Stimulated activated CD8-positive, alpha-beta memory T cell treated with anti-CD3 and anti-CD28 coated beads, Interleukin-15, amount 100 ng/mL, for 48 hours (primary cell): ENCODE data around the gene THBS2.
"Not testable (repeated sequence)": the region's sequence is repeated elsewhere in the genome, so short reads cannot be mapped to it uniquely, and the experiment has no call there.

ENCODE experiments used
- DNase-seq, 2 donors: peaks; one replicate each; pipeline ENCODE4 v3.0.0-alpha.2; 2020; ENCODE audit warnings: low read depth in 2 of 2

THBS2 gene

GRCh38 chr6:169271877-169272216, 18.2 kb upstream of the THBS2 start:
- no peak for DNase-seq

DNA sequence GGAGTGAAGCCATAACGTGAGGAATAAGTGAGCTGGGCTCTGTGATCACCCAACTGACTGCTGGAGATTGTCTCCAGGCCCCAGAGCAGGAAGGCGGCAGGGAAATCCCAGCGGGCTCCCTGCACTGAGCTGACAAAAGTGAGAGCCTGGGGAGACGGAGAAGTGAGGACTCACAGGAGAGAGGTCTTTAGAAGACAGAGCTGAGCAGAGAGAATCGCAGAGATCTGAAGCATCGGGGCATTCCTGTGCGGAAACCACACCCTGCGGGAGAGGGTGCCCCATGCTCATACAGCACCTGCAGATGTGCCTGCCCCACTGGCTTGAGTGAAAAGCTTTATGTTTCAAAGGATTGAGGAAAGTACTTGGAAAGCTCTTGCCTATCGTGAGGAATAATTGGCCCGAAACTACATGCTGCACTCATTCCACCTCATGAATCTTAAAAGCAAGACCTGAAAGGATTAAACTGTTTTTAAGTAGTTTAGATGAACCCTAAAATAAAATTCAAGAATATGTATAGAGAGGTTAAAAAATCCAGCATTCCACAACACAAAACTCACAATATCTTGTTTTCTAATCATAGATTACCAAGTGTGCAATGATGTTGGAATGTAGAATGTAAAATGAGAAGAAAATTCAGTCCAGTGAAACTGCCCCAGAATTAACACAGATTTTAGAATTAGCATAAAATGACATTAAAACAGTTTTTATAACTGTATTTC, 17.7 kb upstream of the THBS2 start:
- DNase-seq: no peak

- not testable (repeated sequence) for DNase-seq
These were observed 16.4 kb upstream of the THBS2 start for GRCh38 chr6:169270077-169270380.

DNA sequence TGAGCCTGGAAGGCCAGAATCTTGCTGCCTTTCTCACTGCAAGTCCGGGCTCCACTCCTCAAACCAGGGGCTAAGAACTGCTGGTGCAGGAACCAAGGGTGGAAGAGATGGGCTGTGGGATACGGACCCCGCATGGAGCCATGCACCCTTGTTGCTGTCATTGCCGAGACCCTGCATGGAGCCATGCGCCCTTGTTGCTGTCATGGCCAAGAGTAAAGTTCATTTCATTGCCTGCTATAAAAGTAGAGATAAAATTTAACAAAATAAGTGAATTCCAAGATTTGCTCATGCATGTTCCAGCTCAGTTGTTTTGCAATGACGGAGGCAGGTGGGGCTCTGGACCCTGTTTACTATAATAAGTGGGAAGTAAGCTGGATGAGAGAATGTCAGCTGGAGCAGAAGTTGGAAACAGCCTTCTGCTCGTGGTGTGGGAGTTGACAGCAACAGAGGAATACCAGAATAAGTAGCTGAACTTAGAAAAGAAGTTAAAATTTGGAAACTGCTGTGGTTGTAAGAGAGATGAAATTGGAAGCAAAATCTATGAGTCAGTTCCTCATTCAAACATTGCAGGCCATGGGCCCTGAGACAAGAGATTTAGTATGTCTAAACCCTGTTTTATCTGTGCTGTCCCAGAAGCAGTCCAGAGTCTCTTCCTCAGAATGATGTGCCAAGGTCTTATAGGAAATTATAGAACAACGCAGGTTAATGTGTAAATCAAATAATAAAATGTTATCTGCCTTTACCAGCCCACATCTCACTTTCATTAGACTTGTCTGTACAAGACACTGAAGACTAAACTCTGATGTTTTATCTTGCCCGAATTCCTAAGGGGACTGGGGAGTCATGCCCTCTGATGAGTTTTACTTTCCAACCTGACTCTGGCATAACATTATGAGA, 15.8 kb upstream of the THBS2 start:
- no peak for DNase-seq

- no peak for DNase-seq
These were observed 14.6 kb upstream of the THBS2 start for GRCh38 chr6:169268276-169268675.

- DNase-seq: no peak
These were observed 13.3 kb upstream of the THBS2 start for GRCh38 chr6:169266746-169267591.

DNA sequence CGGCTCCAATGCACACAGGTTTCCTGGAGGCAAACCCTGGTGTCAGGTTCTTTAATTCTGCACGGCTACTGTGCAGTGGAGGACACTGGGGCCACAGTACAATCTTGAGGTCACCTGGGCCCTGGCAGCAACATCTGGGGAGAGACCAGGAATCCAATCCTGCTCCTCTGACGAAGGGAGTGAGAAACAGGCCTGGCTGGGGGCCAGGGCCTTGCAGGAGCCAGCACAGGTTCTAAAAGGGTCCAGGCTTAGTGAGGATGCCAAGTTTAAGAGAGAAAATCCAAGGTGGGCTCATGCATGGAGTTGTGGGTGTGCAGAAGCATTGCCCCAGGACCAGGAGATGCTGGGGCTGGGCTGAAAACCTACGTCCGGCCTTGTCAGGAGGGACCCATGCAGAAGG, 12.6 kb upstream of the THBS2 start:
- no peak for DNase-seq

GRCh38 chr6:169265486-169266131, 12.0 kb upstream of the THBS2 start:
- DNase-seq: no peak

DNA sequence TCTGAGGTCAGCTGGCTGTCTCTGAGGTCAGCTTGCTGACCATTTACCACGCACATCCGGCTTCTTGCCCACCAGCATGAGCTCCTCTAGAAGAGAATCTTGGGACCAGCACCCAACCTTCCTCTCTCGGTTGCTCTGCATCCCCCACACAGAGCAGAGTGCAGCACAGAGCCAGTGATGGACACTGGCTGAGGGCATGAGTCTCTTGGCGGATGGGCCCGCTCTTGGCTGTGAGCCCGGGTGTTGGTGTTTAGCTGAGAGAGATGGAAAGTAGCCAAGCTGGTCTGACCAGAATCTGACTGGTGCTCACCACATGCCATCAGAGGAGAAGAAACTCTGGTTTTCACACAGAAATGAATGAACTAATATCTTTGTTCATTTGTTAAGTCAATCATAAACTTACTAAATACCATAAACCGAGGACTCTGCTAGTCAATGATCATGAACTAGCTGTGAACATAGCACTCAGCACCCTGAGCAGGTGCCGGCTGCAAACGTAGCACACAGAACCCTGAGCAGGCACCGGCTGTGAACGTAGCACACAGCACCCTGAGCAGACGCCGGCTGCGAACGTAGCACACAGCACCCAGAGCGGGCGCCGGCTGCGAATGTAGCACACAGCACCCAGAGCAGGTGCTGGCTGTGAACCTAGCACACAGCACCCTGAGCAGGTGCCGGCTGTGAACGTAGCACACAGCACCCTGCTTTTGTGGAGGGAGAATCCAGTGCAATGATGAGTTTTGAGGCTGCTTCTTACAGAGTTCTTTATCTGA, 10.4 kb upstream of the THBS2 start:
- no peak for DNase-seq

GRCh38 chr6:169263374-169263773, 9.7 kb upstream of the THBS2 start:
- no peak for DNase-seq

- not testable (repeated sequence) for DNase-seq
These were observed 9.0 kb upstream of the THBS2 start for GRCh38 chr6:169262602-169263001.

- DNase-seq: no peak
These were observed 2.9 kb upstream of the THBS2 start for GRCh38 chr6:169256518-169256917.

DNA sequence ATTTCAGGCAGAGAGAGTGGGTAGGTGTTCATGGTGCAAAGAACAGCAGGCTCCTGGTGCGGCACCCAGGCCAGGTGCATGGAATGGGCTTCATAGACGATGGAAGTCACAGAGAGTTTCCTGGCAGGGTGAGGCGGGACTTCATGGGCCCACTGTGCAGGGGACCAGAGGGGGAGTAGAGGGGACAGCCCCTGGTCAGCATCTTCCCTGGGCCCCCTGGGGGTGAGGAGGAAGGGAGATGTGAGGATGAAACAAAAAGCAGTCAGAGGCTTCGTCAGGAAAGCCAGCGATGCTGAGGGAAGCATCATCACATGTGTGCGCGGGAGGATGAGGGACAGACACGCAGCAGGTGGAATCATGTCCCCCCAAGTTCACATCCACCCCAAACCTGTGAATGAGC, 2.4 kb upstream of the THBS2 start:
- no peak for DNase-seq

GRCh38 chr6:169255643-169256042, 2.0 kb upstream of the THBS2 start:
- no peak for DNase-seq

DNA sequence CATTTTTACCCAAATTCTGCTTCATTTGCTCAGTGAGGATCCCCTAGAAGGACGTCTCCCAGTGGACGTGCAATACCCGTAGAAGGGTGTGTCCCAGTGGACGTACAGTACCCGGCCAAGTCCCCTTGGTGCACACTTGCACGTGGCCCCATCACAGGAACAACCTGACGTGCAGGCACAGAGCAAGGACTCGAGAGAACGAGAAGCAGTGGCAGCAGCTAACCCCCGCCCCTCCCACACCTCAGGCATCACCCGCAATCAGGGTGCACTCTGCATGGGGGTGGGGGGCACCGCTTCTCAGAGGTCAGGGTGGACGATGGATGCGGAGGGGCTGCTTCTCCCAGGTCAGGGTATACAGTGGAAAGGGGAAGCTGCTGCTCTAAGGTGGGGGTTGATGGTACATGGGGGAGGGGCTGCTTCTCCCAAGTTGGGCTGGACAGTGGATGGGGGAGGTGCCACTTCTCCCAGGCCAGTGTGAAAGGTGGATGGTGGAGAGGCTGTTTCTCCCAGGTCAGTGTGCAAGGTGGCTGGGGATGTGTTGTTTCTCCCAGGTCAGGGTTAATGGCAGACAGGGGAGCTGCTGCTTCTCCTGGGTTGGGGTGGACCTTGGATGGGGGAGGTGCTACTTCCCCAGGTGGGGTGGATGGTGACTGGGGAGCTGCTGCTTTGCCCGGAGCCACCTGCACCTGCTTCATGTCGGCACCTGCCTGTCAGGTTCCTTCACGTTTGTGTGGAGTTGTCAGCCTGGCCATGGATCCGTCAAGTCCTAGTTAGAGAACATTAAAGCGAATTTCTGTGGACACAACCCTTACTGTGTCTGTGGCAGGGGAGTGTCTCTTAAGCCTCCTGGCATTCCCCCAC, 1.0 kb upstream of the THBS2 start:
- DNase-seq: no peak

- no peak for DNase-seq
These were observed 999 bp downstream of the THBS2 start for GRCh38 chr6:169252505-169253189.

- no peak for DNase-seq
These were observed 1.7 kb downstream of the THBS2 start for GRCh38 chr6:169251822-169252504.

- DNase-seq: no peak
These were observed 2.3 kb downstream of the THBS2 start for GRCh38 chr6:169251371-169251802.

DNA sequence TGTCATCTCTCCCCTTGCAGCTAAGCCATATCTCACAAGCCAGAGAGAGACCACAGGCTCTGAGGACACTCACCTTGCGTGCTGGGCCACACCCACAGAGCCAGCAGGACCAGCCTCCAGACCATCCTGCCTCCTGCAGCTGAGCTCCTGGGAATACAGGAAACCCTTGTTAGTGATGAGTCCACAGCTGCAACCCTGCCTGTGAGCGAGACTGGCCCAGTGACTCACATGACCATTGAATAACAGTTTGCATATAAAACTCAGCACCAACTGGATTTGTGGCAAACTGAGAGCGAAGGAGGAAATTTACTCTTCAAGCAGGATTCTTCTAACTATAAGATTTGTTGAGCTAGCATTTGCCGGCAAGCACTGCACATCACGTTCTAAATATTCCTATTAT, 3.0 kb downstream of the THBS2 start:
- no peak for DNase-seq
